KG1 (cell line): ENCODE measurements around the gene EIF4B.

ENCODE experiments used
- DNase-seq: peaks from one replicate; lab custom pipeline; 2025; lab: John Stamatoyannopoulos, UW

Gene EIF4B

GRCh38 chr12:53059434-53060063, 53.3 kb downstream of the EIF4B start:
- no peak for DNase-seq

GRCh38 chr12:53060064-53060720, 53.9 kb downstream of the EIF4B start:
- DNase-seq, result no peak

- no peak for DNase-seq
These were observed 54.5 kb downstream of the EIF4B start for GRCh38 chr12:53060721-53061276.

GRCh38 chr12:53061404-53062010, 55.3 kb downstream of the EIF4B start:
- DNase-seq, result no peak

- DNase-seq, result no peak
These were observed 56.0 kb downstream of the EIF4B start for GRCh38 chr12:53062011-53062961.

- DNase-seq, result no peak
These were observed 56.9 kb downstream of the EIF4B start for GRCh38 chr12:53062977-53063707.

GRCh38 chr12:53063708-53064612, 57.7 kb downstream of the EIF4B start:
- no peak for DNase-seq

GRCh38 chr12:53064613-53065436, 58.6 kb downstream of the EIF4B start:
- no peak for DNase-seq

- no peak for DNase-seq
These were observed 59.2 kb downstream of the EIF4B start for GRCh38 chr12:53065470-53065869.

GRCh38 chr12:53065975-53066931, 60.0 kb downstream of the EIF4B start:
- peak; percentile 3 for DNase-seq

- DNase-seq, result no peak
These were observed 61.1 kb downstream of the EIF4B start for GRCh38 chr12:53067074-53067992.

GRCh38 chr12:53067993-53068770, 61.9 kb downstream of the EIF4B start:
- DNase-seq, result no peak

- no peak for DNase-seq
These were observed 62.7 kb downstream of the EIF4B start for GRCh38 chr12:53068811-53069585.

- DNase-seq, result no peak
These were observed 63.6 kb downstream of the EIF4B start for GRCh38 chr12:53069621-53070410.
